CD1c-positive myeloid dendritic cell (primary cell): ENCODE data around the gene GALNT12.
A peak's percentile ranks its signal among the peaks of the same experiment; 100 is the strongest.

ENCODE experiments used
- DNase-seq: peaks from one replicate; pipeline ENCODE4 v3.0.0-alpha.2; 2016; ENCODE audit errors: extremely low spot score

Gene GALNT12

GRCh38 chr9:98807070-98807813 lies at the start of gene GALNT12:
TSS of gene GALNT12 (plus strand) at chr9:98807670. CDS start at chr9:98807699, 29 bp downstream.
- peak; percentile 57 for DNase-seq

GRCh38 chr9:98760231-98760630 lies 47.2 kb upstream of the GALNT12 start:
- DNase-seq = no peak

- DNase-seq = no peak
Observed at GRCh38 chr9:98763986-98764745, 43.3 kb upstream of the GALNT12 start.

GRCh38 chr9:98765256-98765655 lies 42.2 kb upstream of the GALNT12 start:
- DNase-seq = no peak

- DNase-seq = peak; percentile 32
Observed at GRCh38 chr9:98766586-98766985, 40.9 kb upstream of the GALNT12 start.

GRCh38 chr9:98767196-98767595 lies 40.3 kb upstream of the GALNT12 start:
- no peak for DNase-seq

- DNase-seq = no peak
Observed at GRCh38 chr9:98767915-98768314, 39.6 kb upstream of the GALNT12 start.

- DNase-seq = no peak
Observed at GRCh38 chr9:98768344-98768743, 39.1 kb upstream of the GALNT12 start.

GRCh38 chr9:98770717-98771116 lies 36.8 kb upstream of the GALNT12 start:
- no peak for DNase-seq

- DNase-seq = no peak
Observed at GRCh38 chr9:98771209-98771874, 36.1 kb upstream of the GALNT12 start.

- no peak for DNase-seq
Observed at GRCh38 chr9:98772364-98773155, 34.9 kb upstream of the GALNT12 start.

- no peak for DNase-seq
Observed at GRCh38 chr9:98773721-98774120, 33.7 kb upstream of the GALNT12 start.

- peak; percentile 41 for DNase-seq
Observed at GRCh38 chr9:98774746-98775145, 32.7 kb upstream of the GALNT12 start.

- peak; percentile 65 for DNase-seq
Observed at GRCh38 chr9:98775831-98776441, 31.5 kb upstream of the GALNT12 start.

GRCh38 chr9:98777618-98778017 lies 29.9 kb upstream of the GALNT12 start:
- no peak for DNase-seq

- DNase-seq = no peak
Observed at GRCh38 chr9:98778251-98778650, 29.2 kb upstream of the GALNT12 start.

- DNase-seq = no peak
Observed at GRCh38 chr9:98778711-98779530, 28.5 kb upstream of the GALNT12 start.

GRCh38 chr9:98780059-98780749 lies 27.3 kb upstream of the GALNT12 start:
- no peak for DNase-seq

- DNase-seq = no peak
Observed at GRCh38 chr9:98781588-98782383, 25.7 kb upstream of the GALNT12 start.
